ENCODE data around the gene POLR3C. TPM values are rescaled to one million over a fixed set of nuclear protein-coding genes. Genes with fewer than 3 reads are reported as not detected.

The POLR3C gene
- total RNA-seq, 1 experiment from 2014 or later, result 48.0 TPM

GRCh38 chr1:145778146-145778540 lies 45.9 kb upstream of the POLR3C start:
- DNase-seq, result no peak
- ChIA-PET POLR2A (no interaction called here), CTCF (no interaction called here)
- no TSS peak for BruUV-seq (replicated peaks)
- intact Hi-C loops (cut with micrococcal nuclease; ENCODE audit: unreplicated experiment), result no loop called here
- Histone ChIP-seq H3K27me3 (replicated peaks; ENCODE audit: control insufficient read depth, insufficient read depth, low read length) (no peaks in the 10 kb centered on the region), H3K4me3 (ENCODE audit: low read depth, low read length) (no peak overlapping the region), H3K36me3 (ENCODE audit: control insufficient read depth, insufficient read depth, low read length) (no peaks in the 10 kb centered on the region; the same call in 1 of the 2 replicates), H3K9me3 (no peaks in the 10 kb centered on the region), H3K4me1 (peaks cover 13% of the 10 kb centered on the region)
- H3K4me1 Mint-ChIP-seq (ENCODE audit: low read depth, unreplicated experiment), result peaks cover 26% of the 10 kb centered on the region
- H3K9me3 Mint-ChIP-seq (ENCODE audit: unreplicated experiment), result no peaks in the 10 kb centered on the region
- H3K27me3 Mint-ChIP-seq (ENCODE audit: insufficient read depth, unreplicated experiment), result no peaks in the 10 kb centered on the region
- H3K27ac Mint-ChIP-seq (ENCODE audit: unreplicated experiment), result no peak overlapping the region
- no peak overlapping the region for H3K4me3 Mint-ChIP-seq (ENCODE audit: unreplicated experiment)
- no peak for TF ChIP-seq CTCF (IDR thresholded peaks at IDR 0.05; ENCODE audit: insufficient read depth in 1 of 2, low read depth in 1 of 2, low read length in 1 of 2, severe bottlenecking in 1 of 2, unreplicated experiment in 1 of 2)
- peaks cover 27% of the 10 kb centered on the region for H3K36me3 Mint-ChIP-seq (ENCODE audit: insufficient read depth, unreplicated experiment)

DNA sequence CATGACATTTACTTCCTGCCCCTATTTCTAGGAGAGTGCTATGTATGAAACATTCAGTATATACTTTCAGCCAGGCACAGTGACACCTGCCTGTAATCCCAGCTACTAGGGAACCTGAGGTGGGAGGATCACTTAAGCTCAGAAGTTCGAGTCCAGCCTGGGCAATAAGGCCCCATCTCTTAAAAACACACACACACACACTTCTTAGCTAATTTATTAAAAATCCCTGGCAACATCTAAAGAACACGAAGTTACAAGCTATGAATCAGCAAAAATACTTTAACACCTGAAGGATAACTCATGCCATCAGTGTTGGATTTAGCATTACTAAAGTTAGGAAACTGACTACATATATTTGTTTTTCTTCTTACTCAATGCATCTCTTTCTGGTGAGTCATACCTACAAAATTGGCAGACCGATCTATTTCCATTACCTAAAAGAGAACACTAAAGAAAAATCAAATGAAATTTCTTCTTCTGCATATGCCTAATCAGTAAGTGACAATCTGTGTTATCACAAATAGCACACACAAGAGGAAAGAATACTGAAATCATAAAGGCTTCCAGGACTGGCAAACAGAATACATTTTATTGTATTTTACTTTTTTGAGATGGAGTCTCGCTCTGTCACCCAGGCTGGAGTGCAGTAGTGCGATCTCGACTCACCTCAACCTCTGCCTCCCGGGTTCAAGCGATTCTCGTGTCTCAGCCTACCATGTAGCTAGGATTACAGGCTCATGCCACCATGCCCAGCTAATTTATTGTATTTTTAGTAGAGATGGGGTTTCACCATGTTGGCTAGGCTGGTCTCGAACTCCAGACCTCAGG lies 41.5 kb upstream of the POLR3C start:
- no TSS peak for BruUV-seq (replicated peaks)
- no peak overlapping the region for H3K4me3 ChIP-seq (ENCODE audit: low read depth, low read length)

DNA sequence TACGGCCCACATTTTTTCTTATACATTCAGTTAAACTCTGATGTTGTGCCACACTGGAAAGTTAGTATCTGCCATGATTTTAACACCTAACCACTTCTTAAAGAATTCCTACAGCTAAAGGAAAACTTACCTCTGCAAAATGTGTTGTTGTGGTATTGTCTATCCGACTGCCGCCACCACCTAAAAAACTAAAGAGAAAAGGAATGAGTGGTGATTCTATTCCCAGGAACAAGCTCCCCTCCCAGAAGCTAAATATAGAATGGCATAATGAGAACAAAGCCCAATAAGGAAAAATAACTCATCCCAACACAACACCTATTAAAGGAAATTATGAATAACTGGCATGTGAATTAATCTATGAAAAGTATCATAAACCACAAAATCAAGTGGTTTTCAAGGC lies 39.6 kb upstream of the POLR3C start:
- CTCF ChIA-PET, result no interaction called here
- POLR2A ChIA-PET, result no interaction called here

More for the DNA sequence above, 41.5 kb upstream of the POLR3C start:
- peak in 1 of 2 experiments; percentile 21 for DNase-seq
- ChIA-PET CTCF (no interaction called here), POLR2A (interaction anchor here (0.6 kb wide), 1 partner anchor 21 kb away, joined by 3 read pairs; no protein-coding TSS in a partner anchor)
- Mint-ChIP-seq H3K4me1 (ENCODE audit: low read depth, unreplicated experiment) (peaks cover 41% of the 10 kb centered on the region), H3K4me3 (ENCODE audit: unreplicated experiment) (peak overlapping the region; percentile 49), H3K36me3 (ENCODE audit: insufficient read depth, unreplicated experiment) (peaks cover 17% of the 10 kb centered on the region), H3K27ac (ENCODE audit: unreplicated experiment) (peak overlapping the region; percentile 93), H3K27me3 (ENCODE audit: insufficient read depth, unreplicated experiment) (no peaks in the 10 kb centered on the region), H3K9me3 (ENCODE audit: unreplicated experiment) (no peaks in the 10 kb centered on the region)
- Histone ChIP-seq H3K27me3 (replicated peaks; ENCODE audit: control insufficient read depth, insufficient read depth, low read length) (no peaks in the 10 kb centered on the region), H3K4me1 (peaks cover 51% of the 10 kb centered on the region), H3K9me3 (no peaks in the 10 kb centered on the region), H3K36me3 (ENCODE audit: control insufficient read depth, insufficient read depth, low read length) (no peaks in the 10 kb centered on the region; the same call in 1 of the 2 replicates)
- intact Hi-C loops (cut with micrococcal nuclease; ENCODE audit: unreplicated experiment), result loop anchor here (5.0 kb wide), 1 partner anchor 40 kb away; the partner anchor contains the start of genes POLR3C and RNF115
- TF ChIP-seq CTCF (IDR thresholded peaks at IDR 0.05; ENCODE audit: insufficient read depth in 1 of 2, low read depth in 1 of 2, low read length in 1 of 2, severe bottlenecking in 1 of 2, unreplicated experiment in 1 of 2), result no peak

More for the DNA sequence above, 39.6 kb upstream of the POLR3C start:
- intact Hi-C loops (cut with micrococcal nuclease; ENCODE audit: unreplicated experiment), result loop anchor here (5.0 kb wide), 1 partner anchor 38 kb away; the partner anchor contains the start of genes POLR3C and RNF115
- BruUV-seq (replicated peaks), result no TSS peak
- Histone ChIP-seq H3K4me1 (peaks cover 51% of the 10 kb centered on the region), H3K4me3 (ENCODE audit: low read depth, low read length) (no peak overlapping the region), H3K9me3 (no peaks in the 10 kb centered on the region), H3K27me3 (replicated peaks; ENCODE audit: control insufficient read depth, insufficient read depth, low read length) (no peaks in the 10 kb centered on the region), H3K36me3 (ENCODE audit: control insufficient read depth, insufficient read depth, low read length) (no peaks in the 10 kb centered on the region; the same call in 1 of the 2 replicates)
- H3K4me3 Mint-ChIP-seq (ENCODE audit: unreplicated experiment), result no peak overlapping the region
- TF ChIP-seq CTCF (IDR thresholded peaks at IDR 0.05; ENCODE audit: insufficient read depth in 1 of 2, low read depth in 1 of 2, low read length in 1 of 2, severe bottlenecking in 1 of 2, unreplicated experiment in 1 of 2), result no peak
- H3K27ac Mint-ChIP-seq (ENCODE audit: unreplicated experiment), result no peak overlapping the region
- H3K9me3 Mint-ChIP-seq (ENCODE audit: unreplicated experiment), result no peaks in the 10 kb centered on the region
- peaks cover 17% of the 10 kb centered on the region for H3K36me3 Mint-ChIP-seq (ENCODE audit: insufficient read depth, unreplicated experiment)
- peaks cover 41% of the 10 kb centered on the region for H3K4me1 Mint-ChIP-seq (ENCODE audit: low read depth, unreplicated experiment)
- no peaks in the 10 kb centered on the region for H3K27me3 Mint-ChIP-seq (ENCODE audit: insufficient read depth, unreplicated experiment)
- DNase-seq, result no peak
